B cell (primary cell): ENCODE data around the gene MMS19. TPM values are rescaled to one million over a fixed set of nuclear protein-coding genes. Genes with fewer than 3 reads are reported as not detected.

Experiments
- ATAC-seq: fragments of 200-7000 bp; cut with Tn5 transposase; one replicate; pipeline ENCODE4 v1.10.0; 2021; ENCODE audit warnings: low read depth, mild to moderate bottlenecking, moderate number of reproducible peaks, moderate library complexity
- CTCF ChIA-PET: fragments of 350-600 bp; sonication (Branson Sonifier 250); formaldehyde crosslinking; loops from one replicate; lab custom pipeline; 2021; ENCODE audit warnings: antibody characterized with exemption, inconsistent platforms; lab: Charles Lee
- POLR2A ChIA-PET: fragments of 350-600 bp; sonication (Branson Sonifier 250); formaldehyde crosslinking; loops from one replicate; lab custom pipeline; 2021; ENCODE audit warnings: antibody characterized with exemption; lab: Charles Lee
- DNase-seq: peaks from one replicate; pipeline ENCODE4 v3.0.0; 2013
- H2AFZ ChIP-seq: 2 replicates; pipeline ENCODE4 v1.6.1; 2012; ENCODE audit warnings: mild to moderate bottlenecking, low read depth, low read length; ENCODE audit not compliant: insufficient read depth, poor library complexity, severe bottlenecking
- H3K27ac ChIP-seq, 2 donors: 1 replicate in 1 of 2; 2 replicates in 1 of 2; pipeline ENCODE4 v1.5.1; 2012 to 2013; ENCODE audit warnings: low read length in 2 of 2, mild to moderate bottlenecking in 2 of 2, moderate library complexity in 1 of 2
- H3K27me3 ChIP-seq, 4 experiments: fragments of 200-600 bp in 1 of 4; sonication (generic) in 1 of 4; replicated peaks in 1 of 4; 1 replicate in 2 of 4; 2 replicates in 2 of 4; pipeline versions ENCODE4 v1.6.1 to v1.7.0; 2013 to 2016; ENCODE audit warnings: low read length in 3 of 4, mild to moderate bottlenecking in 2 of 4, mixed read lengths in 1 of 4, moderate library complexity in 1 of 4; ENCODE audit not compliant: insufficient read depth in 4 of 4, control insufficient read depth in 3 of 4; ENCODE audit errors: control extremely low read depth in 1 of 4
- H3K36me3 ChIP-seq, 2 experiments: replicated peaks in 1 of 2; 1 replicate in 1 of 2; 2 replicates in 1 of 2; pipeline versions ENCODE4 v1.6.1 to v1.7.1; 2013; ENCODE audit warnings: low read length in 1 of 2; ENCODE audit not compliant: insufficient read depth in 2 of 2, control insufficient read depth in 1 of 2; ENCODE audit errors: control extremely low read depth in 1 of 2, extremely low read depth in 1 of 2
- H3K4me1 ChIP-seq, 2 donors: fragments of 200-600 bp in 1 of 2; sonication (generic) in 1 of 2; 1 replicate in 1 of 2; 2 replicates in 1 of 2; pipeline versions ENCODE4 v1.5.1 to v1.6.1; 2013 to 2017; ENCODE audit warnings: low read length in 2 of 2; ENCODE audit not compliant: control insufficient read depth in 2 of 2, insufficient read depth in 2 of 2
- H3K4me2 ChIP-seq: replicated peaks from 2 replicates; pipeline ENCODE3; 2012; ENCODE audit warnings: mild to moderate bottlenecking, low read depth, low read length; ENCODE audit not compliant: poor library complexity, severe bottlenecking
- H3K4me3 ChIP-seq, 5 experiments: fragments of 200-600 bp in 1 of 5; sonication (generic) in 1 of 5; 1 replicate in 3 of 5; 2 replicates in 2 of 5; pipeline versions ENCODE4 v1.5.1 to v1.7.0; 2011 to 2016; ENCODE audit warnings: low read length in 4 of 5, mild to moderate bottlenecking in 4 of 5, low read depth in 2 of 5, control low read depth in 1 of 5, moderate library complexity in 1 of 5; ENCODE audit not compliant: insufficient read depth in 1 of 5; ENCODE audit errors: control extremely low read depth in 1 of 5, extremely low read depth in 1 of 5
- H3K79me2 ChIP-seq: fragments of 200-600 bp; sonication (generic); one replicate; pipeline ENCODE4 v1.6.0; 2016; ENCODE audit warnings: low read length; ENCODE audit not compliant: control insufficient read depth, insufficient read depth
- H3K9ac ChIP-seq: fragments of 200-600 bp; sonication (generic); 2 replicates; pipeline ENCODE4 v1.6.1; 2017; ENCODE audit warnings: mild to moderate bottlenecking, low read length, moderate library complexity
- H3K9me3 ChIP-seq, 3 donors: one replicate each; pipeline versions ENCODE4 v1.6.1 to v1.7.1; 2013; ENCODE audit warnings: low read length in 2 of 3; ENCODE audit not compliant: control insufficient read depth in 2 of 3, insufficient read depth in 1 of 3; ENCODE audit errors: control extremely low read depth in 1 of 3
- H4K20me1 ChIP-seq: 2 replicates; pipeline ENCODE4 v1.6.0; 2012; ENCODE audit warnings: mild to moderate bottlenecking, low read length; ENCODE audit not compliant: insufficient read depth, control insufficient read depth, poor library complexity, severe bottlenecking
- H3K27ac Mint-ChIP-seq: one replicate; pipeline ENCODE4 v1.8.0; 2021; ENCODE audit warnings: mixed read lengths
- H3K27me3 Mint-ChIP-seq: one replicate; pipeline ENCODE4 v1.8.0; 2021; ENCODE audit warnings: mixed read lengths
- H3K4me1 Mint-ChIP-seq: one replicate; pipeline ENCODE4 v1.8.0; 2021; ENCODE audit warnings: mixed read lengths
- H3K4me3 Mint-ChIP-seq: one replicate; pipeline ENCODE4 v1.8.0; 2021; ENCODE audit warnings: mixed read lengths
- H3K9me3 Mint-ChIP-seq: one replicate; pipeline ENCODE4 v1.8.0; 2022; ENCODE audit warnings: mixed read lengths; ENCODE audit not compliant: insufficient read depth
- EZH2 ChIP-seq: IDR thresholded peaks from 2 replicates; pipeline ENCODE4 v1.6.1; 2012; ENCODE audit warnings: borderline replicate concordance, low read depth, mild to moderate bottlenecking, moderate library complexity, low read length; ENCODE audit not compliant: insufficient read depth, poor library complexity, severe bottlenecking
- WGBS: methylation state at CpG from one replicate; pipeline ENCODE4 v1.1.5; 2013; ENCODE audit warnings: missing lambda C conversion rate; ENCODE audit not compliant: insufficient coverage; 5-methylcytosine and 5-hydroxymethylcytosine counted together
- intact Hi-C: fragments of 100-400 bp; cut with micrococcal nuclease; formaldehyde crosslinking; loops from one replicate; pipeline ENCODE4 v1.10.0; 2022
- polyA plus RNA-seq: library from polyadenylated mRNA; depleted of rRNA; stranded (reverse); fragments of >200 nt; gene quantifications from 2 replicates; pipeline ENCODE4 v1.2.3, GENCODE V29; 2012
- total RNA-seq, 2 donors: library from RNA; stranded (reverse); fragments of 120-200 nt in 1 of 2; gene quantifications; 1 replicate in 1 of 2; 2 replicates in 1 of 2; pipeline versions ENCODE4 v1.2.3 to v1.2.4, GENCODE V29; 2013 to 2022
- TF ChIP-seq, protein P1 (sequence below): fragments of 200-600 bp; IDR thresholded peaks from one replicate; pipeline ENCODE4 v1.8.0; 2022; ENCODE audit warnings: antibody characterized with exemption, mild to moderate bottlenecking

The MMS19 gene
- total and polyA plus RNA-seq, 2 donors (not counting 1 experiment from before 2014, with no cell fraction given) = 82.1 to 102 TPM

DNA sequence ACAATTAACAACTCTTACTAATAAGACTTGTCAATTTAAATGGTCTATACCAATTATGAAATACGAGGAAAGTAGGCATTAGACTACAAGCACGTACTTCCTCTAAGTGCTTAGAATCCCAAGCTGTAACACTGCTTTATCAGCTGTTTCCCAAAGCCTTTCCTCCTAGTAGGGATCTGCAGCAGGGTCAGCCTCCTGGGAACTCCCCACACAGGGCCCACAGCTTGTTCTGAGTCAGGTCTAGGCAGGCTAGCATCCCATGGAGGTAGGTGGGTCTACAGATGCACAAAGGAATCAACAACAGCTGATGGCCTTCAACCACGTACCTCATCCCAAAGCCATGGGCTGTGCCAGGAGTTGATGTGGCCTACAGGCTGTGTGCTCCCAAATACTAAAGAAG is 14.7 kb downstream of the MMS19 start:
- H3K9me3 ChIP-seq = no peaks in the 10 kb centered on the region
- no peak overlapping the region for H3K4me3 ChIP-seq
- no peaks in the 10 kb centered on the region for H3K4me1 ChIP-seq
- intact Hi-C loops = no loop called here
- H3K36me3 ChIP-seq = peaks cover 18 to 41% of the 10 kb centered on the region in 2 experiments
- Mint-ChIP-seq H3K9me3 (no peaks in the 10 kb centered on the region), H3K4me3 (no peak overlapping the region), H3K27ac (no peak overlapping the region), H3K4me1 (peaks cover 2% of the 10 kb centered on the region), H3K27me3 (no peaks in the 10 kb centered on the region)
- peaks cover 39% of the 10 kb centered on the region for H3K79me2 ChIP-seq
- peaks cover 30% of the 10 kb centered on the region for H4K20me1 ChIP-seq
- ATAC-seq (no peak), DNase-seq (no peak)
- TF ChIP-seq EZH2 = no peak
- TF ChIP-seq, protein P1, sequence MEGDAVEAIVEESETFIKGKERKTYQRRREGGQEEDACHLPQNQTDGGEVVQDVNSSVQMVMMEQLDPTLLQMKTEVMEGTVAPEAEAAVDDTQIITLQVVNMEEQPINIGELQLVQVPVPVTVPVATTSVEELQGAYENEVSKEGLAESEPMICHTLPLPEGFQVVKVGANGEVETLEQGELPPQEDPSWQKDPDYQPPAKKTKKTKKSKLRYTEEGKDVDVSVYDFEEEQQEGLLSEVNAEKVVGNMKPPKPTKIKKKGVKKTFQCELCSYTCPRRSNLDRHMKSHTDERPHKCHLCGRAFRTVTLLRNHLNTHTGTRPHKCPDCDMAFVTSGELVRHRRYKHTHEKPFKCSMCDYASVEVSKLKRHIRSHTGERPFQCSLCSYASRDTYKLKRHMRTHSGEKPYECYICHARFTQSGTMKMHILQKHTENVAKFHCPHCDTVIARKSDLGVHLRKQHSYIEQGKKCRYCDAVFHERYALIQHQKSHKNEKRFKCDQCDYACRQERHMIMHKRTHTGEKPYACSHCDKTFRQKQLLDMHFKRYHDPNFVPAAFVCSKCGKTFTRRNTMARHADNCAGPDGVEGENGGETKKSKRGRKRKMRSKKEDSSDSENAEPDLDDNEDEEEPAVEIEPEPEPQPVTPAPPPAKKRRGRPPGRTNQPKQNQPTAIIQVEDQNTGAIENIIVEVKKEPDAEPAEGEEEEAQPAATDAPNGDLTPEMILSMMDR = no peak
- ChIA-PET CTCF (interaction anchor here (1.1 kb wide), 1 partner anchor 18 kb away, joined by 3 read pairs; no protein-coding TSS in a partner anchor), POLR2A (interaction anchor here (0.6 kb wide), 1 partner anchor 135 kb away, joined by 5 read pairs; no protein-coding TSS in a partner anchor)
- no peak overlapping the region for H3K27ac ChIP-seq
- H3K9ac ChIP-seq = no peak overlapping the region
- no CpG with 5 or more reads among the region's 3 CpGs for WGBS
- no peak overlapping the region for H3K4me2 ChIP-seq
- no peak overlapping the region for H2AFZ ChIP-seq
- H3K27me3 ChIP-seq = no peaks in the 10 kb centered on the region

DNA sequence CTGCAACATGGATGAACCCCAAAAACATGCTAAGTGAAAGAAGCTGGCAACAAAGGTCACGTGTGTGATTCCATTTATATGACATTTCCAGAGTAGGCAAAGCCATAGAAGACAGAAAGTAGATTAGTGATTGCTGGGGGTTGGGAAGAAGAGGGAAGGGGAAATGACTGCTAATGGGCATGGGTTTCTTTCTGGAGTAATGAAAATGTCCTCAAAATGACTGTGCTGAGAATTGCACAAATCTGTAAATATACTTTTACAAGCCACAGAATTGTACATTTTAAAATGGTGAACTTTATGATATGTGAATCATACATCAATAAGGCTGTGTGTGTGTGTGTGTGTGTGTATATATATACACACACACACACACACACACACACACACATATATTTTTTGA is 15.8 kb downstream of the MMS19 start:
- no peak overlapping the region for H2AFZ ChIP-seq
- Mint-ChIP-seq H3K4me3 (no peak overlapping the region), H3K4me1 (peaks cover 2% of the 10 kb centered on the region), H3K27ac (no peak overlapping the region), H3K27me3 (no peaks in the 10 kb centered on the region), H3K9me3 (no peaks in the 10 kb centered on the region)
- no peak overlapping the region for H3K4me3 ChIP-seq
- H3K4me2 ChIP-seq = no peak overlapping the region
- TF ChIP-seq, protein P1 = no peak
- no peak for TF ChIP-seq EZH2
- no peak overlapping the region for H3K9ac ChIP-seq
- no peak for DNase-seq
- H3K27me3 ChIP-seq = no peaks in the 10 kb centered on the region
- H4K20me1 ChIP-seq = peaks cover 25% of the 10 kb centered on the region
- no peak overlapping the region for H3K27ac ChIP-seq
- no peaks in the 10 kb centered on the region for H3K4me1 ChIP-seq
- WGBS = 100% methylated on average over 1 of the region's 1 CpG
- peaks cover 18 to 50% of the 10 kb centered on the region in 2 experiments for H3K36me3 ChIP-seq
- no peak for ATAC-seq
- no peaks in the 10 kb centered on the region for H3K9me3 ChIP-seq
- peaks cover 28% of the 10 kb centered on the region for H3K79me2 ChIP-seq
- POLR2A ChIA-PET = no interaction called here
- CTCF ChIA-PET = no interaction called here
- intact Hi-C loops = no loop called here
